Measurements from ENCODE around the gene SH3BP4. TPM values are rescaled to one million over a fixed set of nuclear protein-coding genes. Genes with fewer than 3 reads are reported as not detected.
A peak's percentile ranks its signal among the peaks of the same experiment; 100 is the strongest.

SH3BP4 gene
- total and polyA plus RNA-seq, 2 of the 13 experiments (the other 11 are each of a cell fraction or from before 2014, with no cell fraction given) = 34.6 to 99.1 TPM

DNA sequence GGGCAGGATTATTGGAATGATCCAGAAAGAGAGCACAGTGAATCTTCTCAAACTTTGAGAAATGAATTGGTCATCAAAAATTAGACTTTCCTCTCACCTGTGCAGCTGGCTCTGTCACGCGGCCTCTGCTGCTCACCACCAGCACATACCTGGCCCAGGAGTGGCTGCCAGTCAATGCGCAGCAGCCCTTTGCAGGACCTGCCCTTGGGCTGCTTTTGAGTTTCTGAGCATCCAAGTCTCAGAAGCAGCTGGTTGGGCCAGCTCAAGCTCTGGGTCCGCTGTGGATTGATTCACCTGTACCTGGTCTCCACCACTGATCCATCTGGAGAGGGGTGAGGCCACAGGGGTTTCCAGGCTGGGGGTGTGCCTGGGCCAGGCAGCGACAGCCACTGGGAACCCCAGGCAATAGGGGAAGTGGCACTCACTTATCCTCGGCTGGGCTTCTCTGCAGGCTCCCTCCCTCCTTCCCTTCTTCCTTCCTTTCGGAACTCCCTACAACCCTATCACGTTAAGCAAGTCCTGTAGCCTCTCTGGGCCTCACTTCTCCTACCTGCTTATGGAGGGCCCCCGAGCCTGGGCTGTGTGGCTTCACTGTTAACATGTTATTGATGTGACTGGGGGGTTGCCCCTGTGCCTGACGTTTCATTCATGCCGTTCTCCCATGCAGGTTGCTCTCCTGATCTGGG lies 48.1 kb downstream of the SH3BP4 start (continued):
- TF ChIP-seq, protein P1, sequence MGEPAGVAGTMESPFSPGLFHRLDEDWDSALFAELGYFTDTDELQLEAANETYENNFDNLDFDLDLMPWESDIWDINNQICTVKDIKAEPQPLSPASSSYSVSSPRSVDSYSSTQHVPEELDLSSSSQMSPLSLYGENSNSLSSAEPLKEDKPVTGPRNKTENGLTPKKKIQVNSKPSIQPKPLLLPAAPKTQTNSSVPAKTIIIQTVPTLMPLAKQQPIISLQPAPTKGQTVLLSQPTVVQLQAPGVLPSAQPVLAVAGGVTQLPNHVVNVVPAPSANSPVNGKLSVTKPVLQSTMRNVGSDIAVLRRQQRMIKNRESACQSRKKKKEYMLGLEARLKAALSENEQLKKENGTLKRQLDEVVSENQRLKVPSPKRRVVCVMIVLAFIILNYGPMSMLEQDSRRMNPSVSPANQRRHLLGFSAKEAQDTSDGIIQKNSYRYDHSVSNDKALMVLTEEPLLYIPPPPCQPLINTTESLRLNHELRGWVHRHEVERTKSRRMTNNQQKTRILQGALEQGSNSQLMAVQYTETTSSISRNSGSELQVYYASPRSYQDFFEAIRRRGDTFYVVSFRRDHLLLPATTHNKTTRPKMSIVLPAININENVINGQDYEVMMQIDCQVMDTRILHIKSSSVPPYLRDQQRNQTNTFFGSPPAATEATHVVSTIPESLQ (CRISPR knock-in tag; conservative IDR thresholded peaks at IDR 0.05) = no peak
- TF ChIP-seq ARHGAP35 (CRISPR knock-in tag; IDR thresholded peaks at IDR 0.05; ENCODE audit: borderline replicate concordance) (no peak), ZNF484 (CRISPR knock-in tag; IDR thresholded peaks at IDR 0.05; ENCODE audit: borderline replicate concordance, low read depth) (no peak), TCF7L2 (IDR thresholded peaks at IDR 0.05; ENCODE audit: low read depth, low read length) (no peak), IKZF1 (IDR thresholded peaks at IDR 0.05) (no peak), POLR2AphosphoS5 (IDR thresholded peaks at IDR 0.05; ENCODE audit: low read depth, low read length) (no peak), KDM5B (CRISPR knock-in tag; IDR thresholded peaks at IDR 0.05; ENCODE audit: borderline replicate concordance) (peak; percentile 36; the same call in 1 of the 2 replicates), ATAD3A (CRISPR knock-in tag; IDR thresholded peaks at IDR 0.05) (no peak)
- TF ChIP-seq, protein P2, sequence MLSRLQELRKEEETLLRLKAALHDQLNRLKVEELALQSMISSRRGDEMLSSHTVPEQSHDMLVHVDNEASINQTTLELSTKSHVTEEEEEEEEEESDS (CRISPR knock-in tag; IDR thresholded peaks at IDR 0.05; ENCODE audit: borderline replicate concordance) = 0 out of 2 replicates have a peak, but pooled peaks have one; percentile 26
- TF ChIP-seq, protein P3, sequence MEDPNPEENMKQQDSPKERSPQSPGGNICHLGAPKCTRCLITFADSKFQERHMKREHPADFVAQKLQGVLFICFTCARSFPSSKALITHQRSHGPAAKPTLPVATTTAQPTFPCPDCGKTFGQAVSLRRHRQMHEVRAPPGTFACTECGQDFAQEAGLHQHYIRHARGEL (CRISPR knock-in tag; IDR thresholded peaks at IDR 0.05) = no peak

All from HepG2 (cell line).